Activated T-cell treated with anti-CD3 and anti-CD28 coated beads, Interleukin-2, amount 50 U/mL, for 4 hours (primary cell): ENCODE data around the gene SPAG17. TPM values are rescaled to one million over a fixed set of nuclear protein-coding genes. Genes with fewer than 3 reads are reported as not detected.

ENCODE experiments used
- ATAC-seq, 2 donors: fragments of 200-7000 bp; cut with Tn5 transposase; one replicate each; pipeline ENCODE4 v1.10.0; 2021
- DNase-seq: peaks from one replicate; pipeline ENCODE4 v3.0.0-alpha.2; 2020
- H3K27me3 Mint-ChIP-seq: one replicate; pipeline ENCODE4 v1.8.0; 2021; ENCODE audit warnings: low read depth, mixed read lengths
- H3K36me3 Mint-ChIP-seq: one replicate; pipeline ENCODE4 v1.8.0; 2022; ENCODE audit warnings: mixed read lengths; ENCODE audit not compliant: insufficient read depth
- H3K4me1 Mint-ChIP-seq: one replicate; pipeline ENCODE4 v1.8.0; 2021; ENCODE audit warnings: low read depth, mixed read lengths
- H3K4me3 Mint-ChIP-seq: one replicate; pipeline ENCODE4 v1.8.0; 2021; ENCODE audit warnings: mild to moderate bottlenecking, moderate library complexity, mixed read lengths
- H3K9me3 Mint-ChIP-seq: one replicate; pipeline ENCODE4 v1.8.0; 2021; ENCODE audit warnings: mixed read lengths
- total RNA-seq, 3 donors: library from RNA; stranded (reverse); gene quantifications; one replicate each; pipeline ENCODE4 v1.2.1, GENCODE V29; 2021

The SPAG17 gene
- not detected for total RNA-seq

DNA sequence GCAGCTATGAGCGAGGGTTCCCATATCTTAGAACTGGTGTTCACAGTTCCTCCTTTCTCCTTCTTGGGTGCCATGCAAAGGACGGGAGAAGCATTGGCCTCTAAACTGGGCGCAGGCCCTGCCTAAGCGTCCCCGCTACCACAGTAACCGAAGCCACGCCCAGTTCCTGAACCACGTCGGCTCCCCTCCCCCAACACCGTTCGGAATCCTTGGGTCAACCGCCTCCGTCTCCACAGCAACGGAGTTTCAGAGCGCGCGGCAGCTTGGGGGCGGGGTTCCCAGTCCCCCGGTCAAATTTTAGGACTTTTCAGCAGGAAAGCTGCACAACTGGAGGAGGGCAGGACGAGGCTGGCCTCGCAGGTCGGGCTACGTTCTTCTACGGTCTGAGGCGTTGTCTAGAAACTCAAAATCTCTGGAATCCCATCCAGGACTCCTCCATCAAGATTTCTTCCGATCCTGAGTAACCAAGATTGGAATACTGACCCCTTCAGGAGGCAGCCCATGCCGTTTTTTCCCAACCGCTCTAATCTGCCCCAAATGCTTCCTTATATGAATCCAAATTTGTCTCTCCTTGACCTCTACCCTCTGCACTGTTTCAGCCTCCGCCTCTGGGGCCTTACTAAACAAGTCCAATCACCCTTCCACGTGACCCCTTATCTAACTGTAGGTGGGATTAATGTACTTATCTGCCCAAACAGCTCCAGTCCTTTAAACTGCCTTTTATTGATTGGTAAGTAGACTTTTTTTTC is at the start of gene SPAG17:
Gene SPAG17, minus strand, starts transcription at position 145 of the 749 bp plus-strand sequence. Its CDS starts 71 bp downstream, at position 74.
- H3K9me3 Mint-ChIP-seq = peaks cover 6% of the 10 kb centered on the region
- no peaks in the 10 kb centered on the region for H3K36me3 Mint-ChIP-seq
- peaks cover 4% of the 10 kb centered on the region for H3K4me1 Mint-ChIP-seq
- peaks cover 3% of the 10 kb centered on the region for H3K27me3 Mint-ChIP-seq
- DNase-seq = no peak
- ATAC-seq = no peak
- no peak within 1 kb of the TSS for H3K4me3 Mint-ChIP-seq

DNA sequence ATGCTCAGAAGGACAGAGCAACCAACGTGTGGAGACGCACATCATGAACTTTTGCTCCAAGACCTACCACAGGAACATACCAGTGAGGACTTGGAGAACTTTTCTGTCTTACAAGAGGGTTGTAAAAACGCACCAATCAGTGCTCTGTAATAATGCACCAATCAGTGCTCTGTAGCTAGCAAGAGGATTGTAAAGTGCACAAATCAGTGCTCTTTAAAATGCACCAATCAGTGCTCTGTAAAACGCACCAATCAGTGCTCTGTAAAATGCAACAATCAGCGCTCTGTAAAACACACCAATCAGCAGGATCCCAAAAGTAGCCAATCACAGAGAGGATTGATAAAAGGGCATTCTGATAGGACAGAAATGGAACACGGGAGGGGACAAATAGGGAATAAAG is 40.4 kb upstream of the SPAG17 start:
- no peak for ATAC-seq
- no peak for DNase-seq
- no peak overlapping the region for H3K4me3 Mint-ChIP-seq
- H3K4me1 Mint-ChIP-seq = no peaks in the 10 kb centered on the region
- peaks cover 2% of the 10 kb centered on the region for H3K27me3 Mint-ChIP-seq
- H3K36me3 Mint-ChIP-seq = no peaks in the 10 kb centered on the region
- H3K9me3 Mint-ChIP-seq = no peaks in the 10 kb centered on the region

DNA sequence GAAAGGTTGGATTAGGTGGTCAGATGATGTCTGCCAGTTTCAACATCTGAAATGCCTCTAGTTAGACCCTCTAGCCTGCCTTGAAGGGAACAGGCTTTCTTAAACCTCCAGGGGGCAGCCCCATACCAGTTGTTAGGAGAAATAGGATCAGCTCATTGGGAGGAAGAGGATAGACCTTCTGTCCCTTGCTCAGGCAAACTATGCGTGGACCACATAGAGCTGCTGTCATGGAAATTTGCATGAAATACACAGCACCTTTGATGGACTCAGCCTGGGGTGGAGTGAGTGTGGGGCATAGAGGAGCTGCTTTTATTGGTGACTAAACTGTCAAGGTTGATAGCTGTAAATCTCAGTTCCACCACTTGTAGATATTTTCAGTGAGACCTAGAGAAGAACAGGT is 38.4 kb upstream of the SPAG17 start:
- Mint-ChIP-seq H3K4me1 (no peaks in the 10 kb centered on the region), H3K4me3 (no peak overlapping the region), H3K27me3 (peaks cover 2% of the 10 kb centered on the region), H3K36me3 (no peaks in the 10 kb centered on the region), H3K9me3 (no peaks in the 10 kb centered on the region)
- ATAC-seq (no peak), DNase-seq (no peak)

DNA sequence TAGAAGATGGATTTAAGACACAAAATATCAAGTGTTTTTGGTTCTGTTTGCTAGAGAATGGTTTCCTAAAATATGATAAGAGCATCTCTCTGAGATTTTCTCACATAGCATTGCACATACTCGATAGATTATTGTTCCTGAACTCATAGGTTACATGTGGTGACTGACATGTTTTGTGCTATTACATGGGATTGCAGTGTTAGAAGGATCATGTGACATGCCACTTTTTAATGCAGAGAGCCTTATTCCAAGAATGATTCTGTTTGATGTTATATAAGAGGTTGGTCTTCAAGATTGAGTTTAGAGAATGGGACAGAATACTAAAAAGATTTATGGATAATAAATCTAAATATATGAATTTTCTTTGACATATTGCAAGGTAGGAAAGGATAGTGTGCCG is 34.4 kb upstream of the SPAG17 start:
- Mint-ChIP-seq H3K9me3 (peaks cover 4% of the 10 kb centered on the region), H3K36me3 (no peaks in the 10 kb centered on the region), H3K4me1 (no peaks in the 10 kb centered on the region), H3K4me3 (no peak overlapping the region), H3K27me3 (peaks cover 2% of the 10 kb centered on the region)
- ATAC-seq (no peak), DNase-seq (no peak)

DNA sequence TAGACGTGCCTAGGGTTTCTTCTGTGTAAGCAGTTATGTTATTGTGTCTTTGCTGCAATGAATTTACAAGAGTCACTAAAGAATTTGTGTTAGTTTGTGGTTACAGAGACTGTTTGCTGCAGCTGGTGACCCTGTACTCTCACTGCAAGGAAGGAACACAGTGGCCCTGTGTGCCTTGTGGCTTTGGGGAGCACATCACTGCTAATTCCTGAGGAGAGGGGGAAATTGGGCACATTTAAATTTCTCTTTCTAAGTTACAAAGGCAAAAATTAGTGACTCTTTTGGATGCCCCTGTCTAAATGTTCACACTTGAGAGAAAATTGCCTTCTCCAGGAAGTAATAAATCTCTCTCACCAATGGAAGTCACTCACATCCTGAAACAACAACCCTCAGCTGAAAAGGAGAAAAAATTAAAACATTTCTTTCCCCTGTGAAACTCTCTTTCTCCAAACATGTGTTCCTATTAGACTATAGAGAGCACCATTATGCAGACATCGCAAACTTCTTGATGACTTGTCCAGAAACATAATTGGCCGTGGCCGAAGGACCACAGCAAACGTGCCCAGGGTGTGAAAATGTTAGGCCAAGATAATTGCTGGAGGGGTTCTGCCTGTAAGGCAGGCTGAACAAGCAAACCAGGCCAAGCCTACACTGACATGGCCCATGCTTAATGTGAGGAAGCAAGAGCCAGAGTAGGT is 32.3 kb upstream of the SPAG17 start:
- DNase-seq (no peak), ATAC-seq (no peak)
- peaks cover 4% of the 10 kb centered on the region for H3K9me3 Mint-ChIP-seq
- H3K36me3 Mint-ChIP-seq = no peaks in the 10 kb centered on the region
- H3K27me3 Mint-ChIP-seq = no peaks in the 10 kb centered on the region
- no peaks in the 10 kb centered on the region for H3K4me1 Mint-ChIP-seq
- H3K4me3 Mint-ChIP-seq = no peak overlapping the region

DNA sequence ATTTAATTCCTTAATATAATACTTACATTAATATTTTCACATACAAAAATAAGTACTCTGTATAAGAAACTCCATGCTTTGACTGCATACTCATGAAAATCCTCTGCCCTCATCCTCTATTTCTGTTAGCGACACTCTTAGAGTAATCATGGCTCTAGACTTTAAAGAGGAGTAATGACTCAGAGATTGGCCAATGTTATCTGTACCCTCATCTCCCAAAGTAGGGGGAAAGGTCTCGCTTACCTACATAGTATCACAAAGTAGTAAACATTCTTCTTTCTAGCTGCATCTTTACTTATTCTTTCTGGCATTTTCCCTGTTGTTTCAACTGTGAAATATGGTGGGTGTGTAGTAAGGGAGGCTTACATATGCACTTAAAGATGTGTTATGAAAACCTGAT is 29.8 kb upstream of the SPAG17 start:
- Mint-ChIP-seq H3K9me3 (peaks cover 4% of the 10 kb centered on the region), H3K36me3 (no peaks in the 10 kb centered on the region), H3K4me3 (no peak overlapping the region), H3K27me3 (no peaks in the 10 kb centered on the region), H3K4me1 (no peaks in the 10 kb centered on the region)
- DNase-seq (no peak), ATAC-seq (no peak)

DNA sequence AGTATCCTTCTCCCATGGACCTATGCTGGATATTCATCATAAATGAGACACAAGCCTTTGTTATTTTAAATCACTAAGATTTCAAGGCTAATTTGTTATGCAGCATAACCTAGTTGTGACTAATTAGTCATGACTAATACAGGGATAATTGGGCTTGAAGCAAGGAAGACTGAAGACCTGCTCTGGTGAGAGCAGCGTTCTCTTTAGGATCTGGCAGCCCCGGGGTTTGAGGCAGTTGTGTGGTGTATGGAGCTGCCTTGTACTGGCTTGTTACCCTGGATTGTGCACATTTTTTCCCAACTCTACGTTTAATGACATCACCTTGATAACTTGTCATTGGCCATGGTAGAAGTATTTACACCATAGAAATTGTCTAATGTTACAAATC is 25.7 kb upstream of the SPAG17 start:
- Mint-ChIP-seq H3K27me3 (peaks cover 4% of the 10 kb centered on the region), H3K4me3 (no peak overlapping the region), H3K9me3 (peaks cover 14% of the 10 kb centered on the region), H3K4me1 (no peaks in the 10 kb centered on the region), H3K36me3 (no peaks in the 10 kb centered on the region)
- ATAC-seq (no peak), DNase-seq (no peak)

DNA sequence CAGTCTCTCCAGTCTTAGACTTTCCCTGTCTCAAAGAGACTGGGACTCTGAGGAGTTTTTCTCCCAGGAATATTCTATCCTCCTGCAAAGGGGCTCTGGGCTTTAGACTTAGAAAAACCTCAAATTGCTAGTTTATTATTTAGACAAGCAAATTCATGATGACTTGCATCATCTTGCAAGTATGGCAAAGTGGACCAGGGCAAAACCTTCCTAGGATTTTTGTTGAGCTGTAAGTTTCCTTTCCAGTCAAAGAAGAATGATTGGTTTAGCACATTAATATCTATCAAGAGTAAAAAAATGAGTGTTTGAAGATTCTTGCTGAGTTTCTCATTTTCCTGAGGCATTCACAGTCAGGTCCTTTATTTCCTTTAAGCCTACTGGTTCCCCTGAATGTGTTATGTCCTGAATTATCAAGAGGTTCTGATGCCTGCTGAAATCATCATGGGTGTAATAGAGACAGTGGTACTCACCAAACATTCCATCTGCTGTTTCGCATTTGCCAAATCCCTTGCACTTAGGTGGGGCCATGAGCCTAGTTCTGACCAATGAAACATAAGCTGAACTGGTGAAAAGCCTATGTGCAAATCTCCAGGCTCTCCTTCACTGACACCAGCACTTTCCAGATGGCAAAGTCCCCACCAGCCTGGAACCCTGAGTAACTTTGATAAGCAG is 25.2 kb upstream of the SPAG17 start:
- no peak overlapping the region for H3K4me3 Mint-ChIP-seq
- no peaks in the 10 kb centered on the region for H3K4me1 Mint-ChIP-seq
- no peaks in the 10 kb centered on the region for H3K36me3 Mint-ChIP-seq
- ATAC-seq (no peak), DNase-seq (no peak)
- H3K9me3 Mint-ChIP-seq = peaks cover 10% of the 10 kb centered on the region
- H3K27me3 Mint-ChIP-seq = peaks cover 4% of the 10 kb centered on the region

DNA sequence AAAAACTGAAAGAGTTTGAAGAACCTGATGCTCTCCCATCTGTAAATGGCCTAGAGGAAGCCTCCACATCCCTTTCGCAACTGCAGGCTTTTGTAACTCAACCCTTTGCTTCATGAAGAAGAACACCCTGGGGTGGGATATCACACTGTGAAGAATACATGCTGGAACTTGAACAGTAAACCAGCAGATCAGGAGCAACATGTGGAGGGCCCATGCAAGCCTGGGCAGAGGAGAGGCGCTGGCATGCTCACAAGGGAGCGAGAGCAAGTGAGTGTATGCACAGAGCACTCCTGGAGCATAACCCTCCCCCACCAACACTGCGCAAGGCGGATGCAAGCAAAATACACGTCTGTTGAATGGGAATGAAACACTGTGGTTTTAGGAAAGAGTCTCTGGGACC is 24.6 kb upstream of the SPAG17 start:
- peaks cover 4% of the 10 kb centered on the region for H3K27me3 Mint-ChIP-seq
- no peak for ATAC-seq
- H3K4me1 Mint-ChIP-seq = no peaks in the 10 kb centered on the region
- no peak for DNase-seq
- no peak overlapping the region for H3K4me3 Mint-ChIP-seq
- H3K9me3 Mint-ChIP-seq = peaks cover 10% of the 10 kb centered on the region
- H3K36me3 Mint-ChIP-seq = no peaks in the 10 kb centered on the region

DNA sequence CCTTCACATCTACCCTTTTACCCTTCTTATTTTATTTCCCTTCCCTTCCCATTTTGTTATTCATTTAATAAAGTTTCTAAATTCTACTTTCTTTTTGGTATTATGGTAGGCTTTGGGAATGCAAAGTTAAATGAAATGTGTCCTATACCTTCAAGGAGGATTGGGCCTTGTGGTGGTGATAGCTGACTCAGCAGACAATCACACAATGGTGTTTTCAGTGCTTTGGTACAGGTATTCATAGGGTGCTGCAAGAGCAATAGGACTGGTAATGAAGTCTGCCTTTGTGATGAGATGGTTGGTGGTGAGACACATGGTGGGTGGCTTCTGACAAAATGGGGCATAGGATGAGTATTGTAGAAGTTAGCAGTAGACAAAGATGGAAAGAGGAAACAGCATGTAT is 21.9 kb upstream of the SPAG17 start:
- DNase-seq (no peak), ATAC-seq (no peak)
- Mint-ChIP-seq H3K4me1 (no peaks in the 10 kb centered on the region), H3K4me3 (no peak overlapping the region), H3K9me3 (peaks cover 14% of the 10 kb centered on the region), H3K36me3 (no peaks in the 10 kb centered on the region), H3K27me3 (peaks cover 4% of the 10 kb centered on the region)

DNA sequence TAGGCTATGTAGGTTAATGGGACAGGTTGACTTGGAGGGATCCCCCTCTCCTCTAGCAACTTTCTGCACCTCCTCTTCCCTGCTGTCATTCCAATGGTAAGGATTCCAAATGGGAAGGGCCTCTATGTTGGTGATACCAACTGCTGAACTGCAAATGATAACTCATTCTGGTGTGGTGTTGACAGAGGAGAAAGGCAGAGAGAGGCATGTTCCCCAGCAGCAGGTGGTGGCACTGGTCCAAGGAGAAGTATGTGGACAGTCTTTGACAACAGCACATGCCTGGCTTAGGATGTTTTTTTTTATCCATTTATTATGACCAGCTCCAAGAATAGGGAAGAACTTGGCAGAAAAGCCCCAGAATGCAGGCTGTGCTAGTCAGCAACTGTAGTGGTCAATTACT is 19.6 kb upstream of the SPAG17 start:
- Mint-ChIP-seq H3K4me1 (no peaks in the 10 kb centered on the region), H3K9me3 (peaks cover 14% of the 10 kb centered on the region), H3K4me3 (no peak overlapping the region), H3K36me3 (no peaks in the 10 kb centered on the region), H3K27me3 (peaks cover 4% of the 10 kb centered on the region)
- no peak for DNase-seq
- no peak for ATAC-seq

DNA sequence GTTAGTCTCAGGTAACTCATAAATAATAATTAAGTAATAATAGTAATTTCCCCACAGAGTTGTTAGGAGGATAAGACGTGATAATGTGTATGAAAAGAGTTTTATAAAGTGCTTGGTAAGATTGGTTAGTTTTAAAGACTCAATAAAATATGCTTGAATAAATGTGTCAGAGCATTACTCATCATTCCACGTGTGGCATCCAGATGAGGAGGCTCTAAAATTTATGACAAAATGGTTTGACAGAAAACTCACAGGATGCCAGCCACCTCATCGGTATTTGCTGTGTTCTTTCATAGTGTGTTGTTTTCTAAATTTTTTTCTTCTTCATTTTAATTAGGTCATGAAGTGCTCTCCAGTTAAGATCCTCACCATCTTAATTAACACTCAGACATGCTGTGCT is 19.1 kb upstream of the SPAG17 start:
- H3K4me3 Mint-ChIP-seq = no peak overlapping the region
- peaks cover 4% of the 10 kb centered on the region for H3K27me3 Mint-ChIP-seq
- H3K4me1 Mint-ChIP-seq = no peaks in the 10 kb centered on the region
- H3K36me3 Mint-ChIP-seq = no peaks in the 10 kb centered on the region
- peaks cover 14% of the 10 kb centered on the region for H3K9me3 Mint-ChIP-seq
- DNase-seq (no peak), ATAC-seq (no peak)

DNA sequence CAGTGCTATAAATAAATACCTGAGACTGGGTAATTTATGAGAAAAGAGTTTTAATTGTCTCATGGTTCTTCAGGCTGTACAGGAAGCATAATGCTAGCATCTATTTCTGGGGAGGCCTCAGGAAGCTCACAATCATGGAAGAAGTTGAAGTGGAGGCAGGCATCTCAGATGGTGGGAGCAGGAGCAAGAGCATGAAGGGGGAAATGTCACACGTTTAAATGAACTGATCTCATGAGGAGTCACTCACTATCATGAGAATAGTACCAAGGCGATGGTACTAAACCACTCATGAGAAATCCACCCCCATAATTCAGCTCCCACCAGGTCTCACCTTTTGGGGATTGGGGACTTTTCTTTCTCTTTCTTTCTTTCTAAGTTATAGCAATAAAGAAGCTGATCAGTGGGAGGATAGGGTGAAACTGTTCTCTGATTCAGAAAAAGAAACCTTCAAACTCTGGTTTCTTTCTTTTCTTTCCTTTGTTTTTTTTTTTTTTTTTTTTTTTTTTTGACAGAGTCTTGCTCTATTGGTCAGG is 17.1 kb upstream of the SPAG17 start:
- Mint-ChIP-seq H3K4me1 (no peaks in the 10 kb centered on the region), H3K27me3 (peaks cover 4% of the 10 kb centered on the region), H3K36me3 (no peaks in the 10 kb centered on the region), H3K9me3 (peaks cover 7% of the 10 kb centered on the region), H3K4me3 (no peak overlapping the region)
- peak in 1 of 2 donors; percentile 10 for ATAC-seq
- DNase-seq = no peak

DNA sequence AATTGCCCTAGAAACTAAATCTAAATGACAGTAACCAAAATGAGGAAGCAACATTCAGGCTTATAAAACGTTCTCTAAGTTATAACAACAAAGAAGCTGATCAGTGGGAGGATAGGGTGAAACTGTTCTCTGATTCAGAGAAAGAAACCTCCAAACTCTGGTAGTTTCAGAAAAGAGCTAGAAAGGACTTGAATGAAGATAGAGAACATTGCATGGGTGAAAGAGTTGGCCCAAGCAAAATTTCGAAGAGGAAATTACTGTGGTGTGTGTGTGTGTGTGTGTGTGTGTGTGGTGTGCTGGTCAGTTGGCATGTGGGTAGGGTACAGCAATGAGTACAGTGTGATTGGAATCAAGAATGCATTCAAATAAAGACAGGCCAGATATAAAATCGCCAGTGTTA is 16.5 kb upstream of the SPAG17 start:
- DNase-seq = no peak
- no peaks in the 10 kb centered on the region for H3K4me1 Mint-ChIP-seq
- H3K4me3 Mint-ChIP-seq = no peak overlapping the region
- peaks cover 2% of the 10 kb centered on the region for H3K27me3 Mint-ChIP-seq
- H3K9me3 Mint-ChIP-seq = peaks cover 4% of the 10 kb centered on the region
- H3K36me3 Mint-ChIP-seq = no peaks in the 10 kb centered on the region
- no peak for ATAC-seq
